B cell (primary cell): ENCODE results near the gene PHC3. TPM values are rescaled to one million over a fixed set of nuclear protein-coding genes. Genes with fewer than 3 reads are reported as not detected.

ENCODE experiments used
- ATAC-seq: fragments of 200-7000 bp; cut with Tn5 transposase; one replicate; pipeline ENCODE4 v1.10.0; 2021; ENCODE audit warnings: low read depth, mild to moderate bottlenecking, moderate number of reproducible peaks, moderate library complexity
- CTCF ChIA-PET: fragments of 350-600 bp; sonication (Branson Sonifier 250); formaldehyde crosslinking; loops from one replicate; lab custom pipeline; 2021; ENCODE audit warnings: antibody characterized with exemption, inconsistent platforms; lab: Charles Lee
- POLR2A ChIA-PET: fragments of 350-600 bp; sonication (Branson Sonifier 250); formaldehyde crosslinking; loops from one replicate; lab custom pipeline; 2021; ENCODE audit warnings: antibody characterized with exemption; lab: Charles Lee
- DNase-seq: peaks from one replicate; pipeline ENCODE4 v3.0.0; 2013
- H2AFZ ChIP-seq: 2 replicates; pipeline ENCODE4 v1.6.1; 2012; ENCODE audit warnings: mild to moderate bottlenecking, low read depth, low read length; ENCODE audit not compliant: insufficient read depth, poor library complexity, severe bottlenecking
- H3K27ac ChIP-seq, 2 donors: 1 replicate in 1 of 2; 2 replicates in 1 of 2; pipeline ENCODE4 v1.5.1; 2012 to 2013; ENCODE audit warnings: low read length in 2 of 2, mild to moderate bottlenecking in 2 of 2, moderate library complexity in 1 of 2
- H3K27me3 ChIP-seq, 4 experiments: fragments of 200-600 bp in 1 of 4; sonication (generic) in 1 of 4; replicated peaks in 1 of 4; 1 replicate in 2 of 4; 2 replicates in 2 of 4; pipeline versions ENCODE4 v1.6.1 to v1.7.0; 2013 to 2016; ENCODE audit warnings: low read length in 3 of 4, mild to moderate bottlenecking in 2 of 4, mixed read lengths in 1 of 4, moderate library complexity in 1 of 4; ENCODE audit not compliant: insufficient read depth in 4 of 4, control insufficient read depth in 3 of 4; ENCODE audit errors: control extremely low read depth in 1 of 4
- H3K36me3 ChIP-seq, 2 experiments: replicated peaks in 1 of 2; 1 replicate in 1 of 2; 2 replicates in 1 of 2; pipeline versions ENCODE4 v1.6.1 to v1.7.1; 2013; ENCODE audit warnings: low read length in 1 of 2; ENCODE audit not compliant: insufficient read depth in 2 of 2, control insufficient read depth in 1 of 2; ENCODE audit errors: control extremely low read depth in 1 of 2, extremely low read depth in 1 of 2
- H3K4me1 ChIP-seq, 2 donors: fragments of 200-600 bp in 1 of 2; sonication (generic) in 1 of 2; 1 replicate in 1 of 2; 2 replicates in 1 of 2; pipeline versions ENCODE4 v1.5.1 to v1.6.1; 2013 to 2017; ENCODE audit warnings: low read length in 2 of 2; ENCODE audit not compliant: control insufficient read depth in 2 of 2, insufficient read depth in 2 of 2
- H3K4me2 ChIP-seq: replicated peaks from 2 replicates; pipeline ENCODE3; 2012; ENCODE audit warnings: mild to moderate bottlenecking, low read depth, low read length; ENCODE audit not compliant: poor library complexity, severe bottlenecking
- H3K4me3 ChIP-seq, 5 experiments: fragments of 200-600 bp in 1 of 5; sonication (generic) in 1 of 5; 1 replicate in 3 of 5; 2 replicates in 2 of 5; pipeline versions ENCODE4 v1.5.1 to v1.7.0; 2011 to 2016; ENCODE audit warnings: low read length in 4 of 5, mild to moderate bottlenecking in 4 of 5, low read depth in 2 of 5, control low read depth in 1 of 5, moderate library complexity in 1 of 5; ENCODE audit not compliant: insufficient read depth in 1 of 5; ENCODE audit errors: control extremely low read depth in 1 of 5, extremely low read depth in 1 of 5
- H3K79me2 ChIP-seq: fragments of 200-600 bp; sonication (generic); one replicate; pipeline ENCODE4 v1.6.0; 2016; ENCODE audit warnings: low read length; ENCODE audit not compliant: control insufficient read depth, insufficient read depth
- H3K9ac ChIP-seq: fragments of 200-600 bp; sonication (generic); 2 replicates; pipeline ENCODE4 v1.6.1; 2017; ENCODE audit warnings: mild to moderate bottlenecking, low read length, moderate library complexity
- H3K9me3 ChIP-seq, 3 donors: one replicate each; pipeline versions ENCODE4 v1.6.1 to v1.7.1; 2013; ENCODE audit warnings: low read length in 2 of 3; ENCODE audit not compliant: control insufficient read depth in 2 of 3, insufficient read depth in 1 of 3; ENCODE audit errors: control extremely low read depth in 1 of 3
- H4K20me1 ChIP-seq: 2 replicates; pipeline ENCODE4 v1.6.0; 2012; ENCODE audit warnings: mild to moderate bottlenecking, low read length; ENCODE audit not compliant: insufficient read depth, control insufficient read depth, poor library complexity, severe bottlenecking
- H3K27ac Mint-ChIP-seq: one replicate; pipeline ENCODE4 v1.8.0; 2021; ENCODE audit warnings: mixed read lengths
- H3K27me3 Mint-ChIP-seq: one replicate; pipeline ENCODE4 v1.8.0; 2021; ENCODE audit warnings: mixed read lengths
- H3K4me1 Mint-ChIP-seq: one replicate; pipeline ENCODE4 v1.8.0; 2021; ENCODE audit warnings: mixed read lengths
- H3K4me3 Mint-ChIP-seq: one replicate; pipeline ENCODE4 v1.8.0; 2021; ENCODE audit warnings: mixed read lengths
- H3K9me3 Mint-ChIP-seq: one replicate; pipeline ENCODE4 v1.8.0; 2022; ENCODE audit warnings: mixed read lengths; ENCODE audit not compliant: insufficient read depth
- CTCF ChIP-seq: fragments of 200-600 bp; IDR thresholded peaks from one replicate; pipeline ENCODE4 v1.8.0; 2022; ENCODE audit warnings: antibody characterized with exemption, mild to moderate bottlenecking
- EZH2 ChIP-seq: IDR thresholded peaks from 2 replicates; pipeline ENCODE4 v1.6.1; 2012; ENCODE audit warnings: borderline replicate concordance, low read depth, mild to moderate bottlenecking, moderate library complexity, low read length; ENCODE audit not compliant: insufficient read depth, poor library complexity, severe bottlenecking
- WGBS: methylation state at CpG from one replicate; pipeline ENCODE4 v1.1.5; 2013; ENCODE audit warnings: missing lambda C conversion rate; ENCODE audit not compliant: insufficient coverage; 5-methylcytosine and 5-hydroxymethylcytosine counted together
- intact Hi-C: fragments of 100-400 bp; cut with micrococcal nuclease; formaldehyde crosslinking; loops from one replicate; pipeline ENCODE4 v1.10.0; 2022
- polyA plus RNA-seq: library from polyadenylated mRNA; depleted of rRNA; stranded (reverse); fragments of >200 nt; gene quantifications from 2 replicates; pipeline ENCODE4 v1.2.3, GENCODE V29; 2012
- total RNA-seq, 2 donors: library from RNA; stranded (reverse); fragments of 120-200 nt in 1 of 2; gene quantifications; 1 replicate in 1 of 2; 2 replicates in 1 of 2; pipeline versions ENCODE4 v1.2.3 to v1.2.4, GENCODE V29; 2013 to 2022

PHC3 gene
- total and polyA plus RNA-seq, 2 donors (not counting 1 experiment from before 2014, with no cell fraction given) = 51.8 to 159 TPM

GRCh38 chr3:170076715-170077238 lies 104.8 kb downstream of the PHC3 start:
- peaks cover 8% of the 10 kb centered on the region for H3K4me1 Mint-ChIP-seq
- no peak overlapping the region for H3K27ac ChIP-seq
- 90% methylated on average over 2 of the region's 6 CpGs for WGBS
- H3K36me3 ChIP-seq = peaks cover 0 to 5% of the 10 kb centered on the region in 2 experiments
- no peak overlapping the region for H2AFZ ChIP-seq
- no peak overlapping the region for H3K4me3 ChIP-seq
- no peak for DNase-seq
- no peaks in the 10 kb centered on the region for H3K9me3 Mint-ChIP-seq
- H3K27me3 ChIP-seq = no peaks in the 10 kb centered on the region
- H3K9me3 ChIP-seq = peaks cover 0 to 7% (median 0%) of the 10 kb centered on the region in 3 donors
- ChIA-PET CTCF (no interaction called here), POLR2A (no interaction called here)
- no peak overlapping the region for H3K9ac ChIP-seq
- no peaks in the 10 kb centered on the region for H4K20me1 ChIP-seq
- no peak overlapping the region for H3K4me2 ChIP-seq
- H3K4me3 Mint-ChIP-seq = no peak overlapping the region
- intact Hi-C loops = no loop called here
- peaks cover 10% of the 10 kb centered on the region for H3K79me2 ChIP-seq
- H3K4me1 ChIP-seq = peaks cover 0 to 3% of the 10 kb centered on the region in 2 donors
- no peaks in the 10 kb centered on the region for H3K27me3 Mint-ChIP-seq
- no peak overlapping the region for H3K27ac Mint-ChIP-seq
- TF ChIP-seq CTCF (no peak), EZH2 (no peak)
- ATAC-seq = no peak

- H3K4me3 Mint-ChIP-seq = no peak overlapping the region
- Histone ChIP-seq H3K36me3 (peaks cover 0 to 8% of the 10 kb centered on the region in 2 experiments), H3K79me2 (peaks cover 10% of the 10 kb centered on the region), H3K9me3 (peaks cover 2 to 15% (median 4%) of the 10 kb centered on the region in 3 donors), H4K20me1 (no peaks in the 10 kb centered on the region), H3K27ac (no peak overlapping the region), H3K4me2 (no peak overlapping the region), H2AFZ (no peak overlapping the region), H3K4me1 (peaks cover 0 to 3% of the 10 kb centered on the region in 2 donors), H3K27me3 (no peaks in the 10 kb centered on the region), H3K4me3 (no peak overlapping the region), H3K9ac (no peak overlapping the region)
- no peaks in the 10 kb centered on the region for H3K9me3 Mint-ChIP-seq
- 33% methylated on average over 1 of the region's 4 CpGs for WGBS
- H3K4me1 Mint-ChIP-seq = peaks cover 8% of the 10 kb centered on the region
- no peak overlapping the region for H3K27ac Mint-ChIP-seq
- TF ChIP-seq CTCF (no peak), EZH2 (no peak)
- ChIA-PET POLR2A (no interaction called here), CTCF (no interaction called here)
- ATAC-seq (no peak), DNase-seq (no peak)
- intact Hi-C loops = no loop called here
- H3K27me3 Mint-ChIP-seq = no peaks in the 10 kb centered on the region
These were observed 106.0 kb downstream of the PHC3 start for GRCh38 chr3:170075441-170076091.
